ENCODE results near the gene TBC1D22A.

Gene TBC1D22A

GRCh38 chr22:46795845-46796565 is 33.6 kb downstream of the TBC1D22A start:
- ATAC-seq, result no peak

DNA sequence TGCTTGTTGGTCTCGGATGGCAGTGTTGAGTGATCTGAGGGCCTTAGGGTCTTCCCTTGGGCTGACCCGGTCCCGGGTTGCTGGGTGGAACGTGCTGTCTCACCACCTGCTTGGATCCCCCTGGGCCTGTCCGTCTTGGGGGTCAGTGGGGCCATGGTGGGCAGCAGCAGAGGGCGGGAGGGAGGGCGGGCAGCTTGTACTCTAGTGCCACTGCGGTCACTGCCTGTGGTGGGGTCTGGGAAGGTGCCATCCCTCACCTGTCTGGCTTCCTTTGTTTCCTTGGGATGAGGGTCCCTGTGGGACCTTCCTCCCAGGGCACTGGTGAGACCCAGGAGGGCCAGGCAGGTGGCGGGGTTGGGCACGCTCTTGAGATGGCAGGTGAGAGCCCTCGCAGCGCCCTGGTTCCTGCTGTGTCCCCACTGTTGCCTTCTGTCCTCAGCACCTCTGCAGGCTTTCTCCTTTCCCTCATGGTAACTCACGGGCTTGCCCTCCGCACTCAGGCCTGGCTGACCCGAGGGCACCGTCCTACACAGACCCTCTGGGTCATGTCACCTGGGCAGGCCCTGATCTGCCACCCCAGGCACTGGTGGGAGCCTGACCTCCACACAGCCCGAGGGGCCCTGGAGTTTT is 34.2 kb downstream of the TBC1D22A start:
- ATAC-seq, result no peak

GRCh38 chr22:46797355-46797754 is 34.9 kb downstream of the TBC1D22A start:
- no peak for ATAC-seq

DNA sequence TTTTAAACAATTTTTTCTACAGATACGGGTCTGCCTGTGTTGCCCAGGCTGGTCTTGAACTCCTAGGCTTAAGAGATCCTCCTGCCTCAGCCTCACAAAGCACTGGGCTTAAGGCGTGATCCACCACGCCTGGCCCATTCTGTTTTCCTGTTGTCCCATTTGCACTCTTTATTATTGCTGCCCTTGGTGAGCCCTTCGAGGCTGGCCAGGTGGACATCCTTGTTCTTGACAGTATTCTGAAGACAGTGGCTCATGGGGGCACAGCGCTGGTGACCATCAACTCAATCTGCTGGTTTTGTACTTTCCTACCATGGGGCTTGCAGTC is 35.6 kb downstream of the TBC1D22A start:
- ATAC-seq, result no peak

GRCh38 chr22:46798366-46799350 is 36.2 kb downstream of the TBC1D22A start:
- peak; percentile 86 to 87 for ATAC-seq

DNA sequence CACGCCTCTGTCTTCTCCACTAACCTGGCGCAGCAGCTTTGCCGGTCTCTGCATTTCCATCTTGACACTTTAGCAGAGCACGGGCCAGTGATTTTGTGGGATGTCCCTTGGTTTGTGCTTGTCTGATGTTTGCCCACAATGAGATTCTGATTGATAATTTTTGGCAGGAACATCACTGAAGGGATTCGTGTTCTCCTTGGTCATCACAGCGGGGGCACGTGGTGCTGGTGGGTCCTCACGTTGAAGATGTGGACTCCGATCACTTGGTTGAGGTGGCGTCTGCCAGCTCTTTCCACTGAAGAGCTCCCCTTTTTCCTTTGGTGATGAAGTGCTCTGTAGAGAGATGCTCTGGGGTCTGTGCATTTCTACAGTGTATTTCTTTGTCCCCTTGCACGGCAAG is 37.2 kb downstream of the TBC1D22A start:
- no peak for ATAC-seq

- ATAC-seq, result no peak
Measured at GRCh38 chr22:46800102-46800857, 37.8 kb downstream of the TBC1D22A start.

DNA sequence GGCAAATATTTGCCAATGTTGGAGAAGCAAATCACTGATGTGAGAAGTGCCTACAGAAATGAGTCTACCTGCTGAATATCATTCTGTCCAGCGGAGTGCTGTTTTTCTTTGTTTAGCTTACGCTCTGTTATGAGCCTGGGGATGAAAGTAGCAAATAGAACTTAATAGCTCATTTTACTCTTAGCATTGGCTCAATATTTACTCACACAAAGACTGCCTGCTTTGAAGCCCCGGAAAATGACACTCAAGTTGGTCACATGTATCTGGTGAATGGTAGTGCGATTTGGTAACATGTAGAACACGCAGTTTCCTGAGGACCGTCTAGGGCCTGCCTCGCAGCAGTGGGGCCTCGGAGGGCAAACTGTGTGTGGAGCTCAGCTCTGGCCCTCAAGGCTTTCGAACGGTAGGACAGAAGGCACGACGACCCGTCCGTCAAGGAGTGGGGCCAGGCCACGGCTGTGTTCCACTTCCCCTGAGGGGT is 38.9 kb downstream of the TBC1D22A start:
- no peak for ATAC-seq

GRCh38 chr22:46801826-46802607 is 39.6 kb downstream of the TBC1D22A start:
- ATAC-seq, result no peak

DNA sequence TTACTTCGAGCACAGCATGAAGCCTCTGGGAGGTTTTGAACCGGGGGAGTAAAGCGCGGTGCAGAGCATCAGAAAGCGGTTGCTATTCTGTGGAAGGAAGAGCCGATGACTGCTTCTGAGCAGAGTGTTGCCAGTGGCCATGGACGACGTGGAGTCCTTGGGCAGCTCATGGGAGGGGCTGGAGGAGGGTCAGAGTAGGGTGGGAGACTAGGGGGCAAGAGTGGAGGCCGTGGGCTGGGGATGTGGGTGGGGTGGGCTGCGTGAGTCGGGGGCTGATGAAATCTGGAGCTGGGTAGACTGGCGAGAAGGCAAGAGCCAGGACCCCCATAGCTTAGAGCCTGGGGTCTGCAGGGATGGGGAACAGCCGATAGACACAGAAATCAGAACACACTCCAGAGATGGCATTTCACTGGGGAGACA is 40.2 kb downstream of the TBC1D22A start:
- ATAC-seq, result no peak

- peak; percentile 65 to 72 for ATAC-seq
Measured at GRCh38 chr22:46803031-46803880, 40.8 kb downstream of the TBC1D22A start.

DNA sequence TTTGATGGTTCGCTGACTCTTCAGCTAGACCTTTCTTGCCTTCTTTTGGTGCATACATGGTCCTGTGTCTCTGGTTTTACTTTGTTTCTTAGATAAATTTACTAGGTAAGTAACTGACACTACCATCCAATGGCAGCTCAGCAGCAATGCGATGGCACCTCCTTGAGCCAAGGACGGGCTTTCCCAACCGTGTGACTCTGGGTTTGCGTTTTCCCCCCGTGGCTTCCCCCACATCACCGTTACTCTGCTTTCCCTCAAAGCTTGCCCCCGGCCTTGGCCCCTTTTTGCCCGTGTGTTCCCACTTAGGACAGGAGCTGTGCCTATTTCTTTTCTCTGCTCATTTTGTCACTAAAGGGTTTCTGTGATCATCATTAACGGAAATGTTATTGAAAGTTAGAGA is 41.5 kb downstream of the TBC1D22A start:
- ATAC-seq, result no peak

- ATAC-seq, result no peak
Measured at GRCh38 chr22:46806794-46807193, 44.3 kb downstream of the TBC1D22A start.

DNA sequence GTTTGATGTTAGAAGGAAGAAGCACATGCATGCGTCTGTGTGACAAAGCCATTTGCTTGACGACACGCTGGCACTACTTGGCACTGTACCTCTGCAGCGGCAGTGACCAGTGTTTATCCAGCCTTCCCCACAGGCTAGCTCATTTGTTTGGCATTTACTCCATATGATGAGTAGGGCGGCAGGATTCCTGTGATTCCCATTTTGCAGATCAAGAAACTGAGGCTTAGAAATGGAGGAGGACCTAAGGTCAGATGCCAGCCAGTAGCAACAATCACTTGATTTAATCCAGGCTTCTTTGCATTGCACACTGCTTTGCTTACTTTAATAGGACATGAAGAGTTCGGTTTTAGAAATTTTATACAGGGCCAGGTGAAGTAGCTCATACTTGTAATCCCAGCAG is 45.0 kb downstream of the TBC1D22A start:
- no peak for ATAC-seq

DNA sequence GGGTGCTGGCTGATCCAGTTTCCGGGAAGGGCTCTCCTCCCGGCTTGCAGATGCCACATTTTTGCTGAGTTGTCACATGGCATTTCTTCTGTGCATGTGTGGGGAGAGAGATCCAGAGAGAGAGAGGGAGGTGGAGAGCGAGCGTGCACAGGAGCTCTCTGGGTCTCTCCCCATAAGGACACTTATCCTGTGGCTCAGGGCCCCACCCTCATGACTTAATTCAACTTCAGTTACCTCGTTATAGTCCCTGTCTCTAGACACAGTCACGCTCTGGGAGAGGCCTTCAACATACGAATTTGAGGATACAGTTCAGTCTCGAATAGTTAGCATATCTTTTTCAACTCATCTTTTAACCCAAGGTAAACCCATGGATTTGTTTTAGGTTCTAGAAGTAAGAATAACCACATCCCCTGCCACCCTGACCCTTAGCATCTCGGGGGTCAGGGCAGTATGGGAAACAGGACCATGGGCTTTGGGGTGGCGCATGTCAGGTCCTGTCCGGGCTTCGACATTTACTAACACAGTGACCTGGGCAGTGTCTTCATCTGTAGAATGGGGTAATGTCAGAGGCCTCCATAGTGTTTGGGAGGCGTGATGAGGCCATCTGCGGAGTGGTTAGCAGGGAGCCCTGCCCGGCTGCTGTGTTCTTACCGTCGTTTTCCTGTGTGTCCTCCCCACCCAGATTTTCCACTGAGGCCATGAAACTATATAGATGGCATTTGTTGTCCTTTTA is 46.9 kb downstream of the TBC1D22A start:
- ATAC-seq, result no peak

DNA sequence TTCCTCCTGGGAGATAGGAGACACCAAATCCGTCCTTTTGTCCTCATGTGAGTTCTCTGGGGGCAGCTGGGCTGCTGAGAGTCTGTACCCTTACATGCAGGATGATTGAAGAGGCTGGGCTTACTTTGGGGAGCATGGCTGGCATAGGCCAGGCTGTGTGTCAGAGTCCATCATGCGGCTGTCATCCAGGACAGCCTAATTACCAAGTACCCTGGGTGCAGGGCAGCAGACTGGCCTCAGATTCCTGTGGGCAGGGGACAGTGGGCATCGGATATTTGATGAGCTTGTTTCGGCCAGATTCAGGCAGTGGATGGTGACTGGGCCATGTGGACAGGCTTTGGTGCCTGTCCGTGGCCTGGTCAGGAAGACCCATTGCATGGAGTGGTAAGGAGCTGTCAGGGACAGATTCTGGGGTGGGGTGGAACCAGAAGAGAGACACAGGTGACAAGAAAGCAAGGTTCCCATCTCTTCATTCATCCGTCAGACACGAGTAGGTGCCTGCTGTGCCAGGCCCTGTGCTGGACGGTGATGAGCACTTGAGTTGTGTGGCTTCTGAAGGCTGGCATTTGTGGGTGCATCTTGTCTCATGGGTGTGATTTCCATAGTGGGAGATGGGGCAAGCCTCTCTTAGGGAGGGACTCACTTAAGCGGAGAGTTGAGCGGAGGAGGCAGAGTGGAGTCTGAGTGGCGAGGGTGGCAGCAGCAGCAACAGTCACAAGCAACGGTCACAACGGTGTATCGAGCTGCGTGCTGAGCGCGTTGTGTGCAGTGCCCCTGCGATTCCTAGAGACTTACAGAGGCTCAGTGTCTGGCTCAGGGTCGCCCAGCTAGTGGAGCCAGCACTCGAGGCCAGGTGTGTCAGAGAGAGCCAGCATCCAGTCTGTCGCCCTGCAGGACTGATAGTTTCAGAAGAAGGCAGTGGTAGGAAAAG is 48.7 kb downstream of the TBC1D22A start:
- no peak for ATAC-seq

GRCh38 chr22:46812034-46812605 is 49.7 kb downstream of the TBC1D22A start:
- no peak for ATAC-seq

DNA sequence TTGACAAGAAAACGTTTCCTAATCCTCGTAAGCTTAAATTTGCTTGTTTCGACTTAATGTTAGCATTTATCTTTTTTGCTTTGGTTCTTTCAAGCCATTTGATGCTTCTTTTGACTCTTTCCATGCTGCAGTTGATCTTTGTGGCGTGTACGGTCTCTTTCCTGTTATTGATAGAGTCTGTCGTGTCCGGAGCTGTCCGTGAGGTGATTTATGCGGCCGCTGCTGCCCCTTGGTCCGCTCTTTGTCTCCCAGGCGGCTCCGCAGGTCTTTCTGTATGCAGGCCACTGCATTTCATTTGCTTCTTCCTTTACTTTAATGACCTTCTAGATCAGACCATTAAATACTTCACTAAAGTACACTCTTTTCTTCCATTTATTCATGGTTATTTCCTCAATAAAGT is 50.3 kb downstream of the TBC1D22A start:
- ATAC-seq, result no peak
